Ishikawa (cell line): ENCODE results near the gene PDE4B.

Experiments
- EGR1 ChIP-seq: IDR thresholded peaks from 2 replicates; pipeline ENCODE4 v1.6.1; 2012
- EP300 ChIP-seq: IDR thresholded peaks from 2 replicates; pipeline ENCODE4 v1.6.1; 2012; ENCODE audit warnings: borderline replicate concordance
- MAX ChIP-seq: IDR thresholded peaks from 2 replicates; pipeline ENCODE4 v1.6.1; 2012
- TAF1 ChIP-seq: IDR thresholded peaks from 2 replicates; pipeline ENCODE4 v1.6.1; 2012; ENCODE audit warnings: low read depth, mild to moderate bottlenecking
- TEAD4 ChIP-seq: IDR thresholded peaks from 2 replicates; pipeline ENCODE4 v1.6.1; 2012

GRCh38 chr1:65921446-65921845 lies 128.8 kb downstream of the PDE4B start:
- TF ChIP-seq EP300, result no peak
- no peak for TF ChIP-seq TEAD4
- no peak for TF ChIP-seq EGR1
- no peak for TF ChIP-seq TAF1
- TF ChIP-seq MAX, result no peak
